Measurements from ENCODE around the gene FBXO28. TPM values are rescaled to one million over a fixed set of nuclear protein-coding genes. Genes with fewer than 3 reads are reported as not detected.

FBXO28 gene
- total RNA-seq, 1 experiment from 2014 or later: 82.6 TPM

DNA sequence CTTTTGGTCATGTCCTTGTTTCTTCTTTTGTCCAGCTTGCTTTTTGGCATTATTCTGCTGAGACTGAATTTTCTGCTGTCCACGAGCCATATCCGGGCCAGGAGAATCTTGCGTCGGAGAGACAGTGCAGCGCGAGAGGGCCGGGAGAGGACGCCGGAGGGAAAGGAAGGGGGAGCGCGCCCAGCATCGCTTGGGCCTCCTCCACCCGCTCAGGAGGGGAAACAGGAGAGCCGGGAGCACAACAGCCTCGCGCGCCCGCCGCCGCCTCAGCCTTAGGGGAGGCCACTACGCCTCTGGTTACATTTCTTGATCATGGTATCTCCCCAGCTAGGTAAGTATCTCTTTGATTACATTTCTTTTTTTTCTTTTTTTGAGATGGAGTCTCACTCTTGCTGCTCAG, 61.7 kb downstream of the FBXO28 start:
- H3K79me2 ChIP-seq (ENCODE audit: low read length): no peaks in the 10 kb centered on the region
- H4K20me1 ChIP-seq (ENCODE audit: low read length): no peaks in the 10 kb centered on the region
- POLR2A ChIA-PET (ENCODE audit: unreplicated experiment): no interaction called here
- intact Hi-C loops (cut with micrococcal nuclease): no loop called here
- no peaks in the 10 kb centered on the region for H3K27me3 ChIP-seq (ENCODE audit: low read length)
- no peak overlapping the region for H3K4me2 ChIP-seq (ENCODE audit: low read length)
- no peaks in the 10 kb centered on the region for H3F3A ChIP-seq (ENCODE audit: low read length, unreplicated experiment)
- H3K4me1 ChIP-seq (ENCODE audit: insufficient read depth, low read length): no peaks in the 10 kb centered on the region
- no peak overlapping the region for H3K4me3 ChIP-seq (ENCODE audit: low read length)
- BruUV-seq (replicated peaks): no TSS peak
- DNase-seq (no peak), ATAC-seq (no peak)
- TF ChIP-seq EZH2phosphoT487 (IDR thresholded peaks at IDR 0.05; ENCODE audit: borderline replicate concordance, low read length) (no peak), EZH2 (IDR thresholded peaks at IDR 0.05; ENCODE audit: low read length, unreplicated experiment) (no peak)
- TF ChIP-seq, protein P1, sequence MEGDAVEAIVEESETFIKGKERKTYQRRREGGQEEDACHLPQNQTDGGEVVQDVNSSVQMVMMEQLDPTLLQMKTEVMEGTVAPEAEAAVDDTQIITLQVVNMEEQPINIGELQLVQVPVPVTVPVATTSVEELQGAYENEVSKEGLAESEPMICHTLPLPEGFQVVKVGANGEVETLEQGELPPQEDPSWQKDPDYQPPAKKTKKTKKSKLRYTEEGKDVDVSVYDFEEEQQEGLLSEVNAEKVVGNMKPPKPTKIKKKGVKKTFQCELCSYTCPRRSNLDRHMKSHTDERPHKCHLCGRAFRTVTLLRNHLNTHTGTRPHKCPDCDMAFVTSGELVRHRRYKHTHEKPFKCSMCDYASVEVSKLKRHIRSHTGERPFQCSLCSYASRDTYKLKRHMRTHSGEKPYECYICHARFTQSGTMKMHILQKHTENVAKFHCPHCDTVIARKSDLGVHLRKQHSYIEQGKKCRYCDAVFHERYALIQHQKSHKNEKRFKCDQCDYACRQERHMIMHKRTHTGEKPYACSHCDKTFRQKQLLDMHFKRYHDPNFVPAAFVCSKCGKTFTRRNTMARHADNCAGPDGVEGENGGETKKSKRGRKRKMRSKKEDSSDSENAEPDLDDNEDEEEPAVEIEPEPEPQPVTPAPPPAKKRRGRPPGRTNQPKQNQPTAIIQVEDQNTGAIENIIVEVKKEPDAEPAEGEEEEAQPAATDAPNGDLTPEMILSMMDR (conservative IDR thresholded peaks at IDR 0.05; ENCODE audit: low read depth, low read length): no peak
- H2AFZ ChIP-seq (ENCODE audit: low read length): no peak overlapping the region
- H3K9me2 ChIP-seq (replicated peaks; ENCODE audit: low read length): no peaks in the 10 kb centered on the region
- no peaks in the 10 kb centered on the region for H3K9me3 ChIP-seq (ENCODE audit: low read length)
- H3K27ac ChIP-seq (ENCODE audit: low read length): no peak overlapping the region
- CTCF ChIA-PET: no interaction called here
- no peaks in the 10 kb centered on the region for H3K36me3 ChIP-seq (ENCODE audit: low read depth, low read length)
- H3K9ac ChIP-seq (ENCODE audit: low read length): no peak overlapping the region

DNA sequence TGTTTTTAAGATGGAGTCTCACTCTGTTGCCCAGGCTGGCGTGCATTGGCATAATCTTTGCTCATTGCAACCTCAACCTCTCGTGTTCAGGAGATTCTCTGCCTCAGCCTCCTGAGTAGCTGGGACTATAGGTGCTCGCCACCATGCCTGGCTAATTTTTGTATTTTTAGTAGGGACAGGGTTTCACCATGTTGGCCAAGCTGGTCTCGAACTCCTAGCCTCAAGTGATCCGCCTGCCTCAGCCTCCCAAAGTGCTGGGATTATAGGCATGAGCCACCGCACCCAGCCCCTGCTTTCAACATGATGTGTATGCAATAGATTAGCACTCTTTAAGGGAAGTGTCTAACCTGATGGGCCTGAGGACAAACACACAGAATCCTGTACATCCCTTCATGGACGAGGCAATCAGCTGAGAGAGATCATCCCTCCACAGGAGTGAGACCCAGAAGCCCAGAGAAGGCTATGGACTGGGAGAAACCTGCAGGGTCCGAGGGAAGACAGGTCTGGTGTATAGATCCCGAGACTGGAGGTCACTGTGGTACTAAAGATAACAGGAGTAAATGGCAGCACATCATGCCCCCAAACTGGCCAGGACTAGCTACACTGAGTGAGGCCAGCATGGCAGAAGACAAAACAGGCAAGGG, 63.6 kb downstream of the FBXO28 start:
- ChIA-PET POLR2A (ENCODE audit: unreplicated experiment) (no interaction called here), CTCF (interaction anchor here (0.6 to 0.7 kb wide), 2 partner anchors 24 to 39 kb away, joined by 3 to 9 read pairs; no protein-coding TSS in a partner anchor)
- no peak overlapping the region for H3K9ac ChIP-seq (ENCODE audit: low read length)
- TF ChIP-seq EZH2phosphoT487 (IDR thresholded peaks at IDR 0.05; ENCODE audit: borderline replicate concordance, low read length): no peak
- no peak for TF ChIP-seq EZH2 (IDR thresholded peaks at IDR 0.05; ENCODE audit: low read length, unreplicated experiment)
- TF ChIP-seq, protein P1 (conservative IDR thresholded peaks at IDR 0.05; ENCODE audit: low read depth, low read length): no peak
- ATAC-seq (no peak), DNase-seq (no peak)
- H3K27ac ChIP-seq (ENCODE audit: low read length): no peak overlapping the region
- H3K27me3 ChIP-seq (ENCODE audit: low read length): no peaks in the 10 kb centered on the region
- BruUV-seq (replicated peaks): no TSS peak
- peaks cover 5% of the 10 kb centered on the region; the same call in 1 of the 2 replicates for H3K4me1 ChIP-seq (ENCODE audit: insufficient read depth, low read length)
- H3F3A ChIP-seq (ENCODE audit: low read length, unreplicated experiment): no peaks in the 10 kb centered on the region
- no peaks in the 10 kb centered on the region for H3K79me2 ChIP-seq (ENCODE audit: low read length)
- no peaks in the 10 kb centered on the region for H3K9me2 ChIP-seq (replicated peaks; ENCODE audit: low read length)
- H3K4me3 ChIP-seq (ENCODE audit: low read length): no peak overlapping the region
- no peaks in the 10 kb centered on the region for H4K20me1 ChIP-seq (ENCODE audit: low read length)
- H3K9me3 ChIP-seq (ENCODE audit: low read length): no peaks in the 10 kb centered on the region
- H3K36me3 ChIP-seq (ENCODE audit: low read depth, low read length): no peaks in the 10 kb centered on the region
- no peak overlapping the region for H3K4me2 ChIP-seq (ENCODE audit: low read length)
- intact Hi-C loops (cut with micrococcal nuclease): no loop called here
- H2AFZ ChIP-seq (ENCODE audit: low read length): no peak overlapping the region

DNA sequence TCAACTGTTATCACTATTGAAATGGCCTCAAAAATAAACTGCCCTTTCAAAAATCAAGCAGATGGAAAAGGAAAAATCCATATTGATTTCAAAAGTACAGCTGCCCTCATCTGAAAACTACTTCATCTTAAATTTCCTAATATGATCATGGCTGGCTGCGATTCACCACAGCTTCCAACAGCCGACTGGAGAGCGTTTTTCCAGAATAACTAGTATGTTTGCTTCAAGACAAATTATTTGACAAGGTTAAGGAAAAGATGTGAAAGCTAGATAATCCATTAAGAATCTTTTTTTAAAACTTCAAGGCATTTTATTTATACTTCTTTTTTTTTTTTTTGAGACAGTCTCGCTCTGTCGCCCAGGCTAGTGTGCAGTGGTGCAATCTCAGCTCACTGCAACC, 65.0 kb downstream of the FBXO28 start:
- H3K27me3 ChIP-seq (ENCODE audit: low read length): no peaks in the 10 kb centered on the region
- H3K9me2 ChIP-seq (replicated peaks; ENCODE audit: low read length): no peaks in the 10 kb centered on the region
- ChIA-PET POLR2A (ENCODE audit: unreplicated experiment) (interaction anchor here (0.6 kb wide), 1 partner anchor 172 kb away, joined by 3 read pairs; no protein-coding TSS in a partner anchor), CTCF (no interaction called here)
- no peaks in the 10 kb centered on the region for H3K9me3 ChIP-seq (ENCODE audit: low read length)
- no peak overlapping the region for H3K4me2 ChIP-seq (ENCODE audit: low read length)
- H3K4me1 ChIP-seq (ENCODE audit: insufficient read depth, low read length): peaks cover 7% of the 10 kb centered on the region; the same call in 1 of the 2 replicates
- peaks cover 8% of the 10 kb centered on the region for H3K79me2 ChIP-seq (ENCODE audit: low read length)
- DNase-seq: no peak
- BruUV-seq (replicated peaks): no TSS peak
- no peak overlapping the region for H3K27ac ChIP-seq (ENCODE audit: low read length)
- intact Hi-C loops (cut with micrococcal nuclease): no loop called here
- H3K4me3 ChIP-seq (ENCODE audit: low read length): no peak overlapping the region
- H4K20me1 ChIP-seq (ENCODE audit: low read length): no peaks in the 10 kb centered on the region
- no peak overlapping the region for H2AFZ ChIP-seq (ENCODE audit: low read length)
- H3F3A ChIP-seq (ENCODE audit: low read length, unreplicated experiment): no peaks in the 10 kb centered on the region
- no peaks in the 10 kb centered on the region for H3K36me3 ChIP-seq (ENCODE audit: low read depth, low read length)
- no peak for TF ChIP-seq EZH2phosphoT487 (IDR thresholded peaks at IDR 0.05; ENCODE audit: borderline replicate concordance, low read length)
- TF ChIP-seq EZH2 (IDR thresholded peaks at IDR 0.05; ENCODE audit: low read length, unreplicated experiment): no peak
- TF ChIP-seq, protein P1 (conservative IDR thresholded peaks at IDR 0.05; ENCODE audit: low read depth, low read length): no peak
- no peak overlapping the region for H3K9ac ChIP-seq (ENCODE audit: low read length)
- no peak for ATAC-seq
